K562 (cell line): ENCODE results near the gene PHF1. TPM values are rescaled to one million over a fixed set of nuclear protein-coding genes. Genes with fewer than 3 reads are reported as not detected.
A peak's percentile ranks its signal among the peaks of the same experiment; 100 is the strongest.

Experiments used
- ATAC-seq: fragments of 200-7000 bp; cut with Tn5 transposase; 3 replicates; pipeline ENCODE4 v1.9.1; 2020; ENCODE audit warnings: moderate library complexity
- BruUV-seq: library from RNA; stranded (reverse); fragments of 400-500 nt; replicated peaks from 2 replicates; lab custom pipeline; 2021; lab: Mats Ljungman, UMichigan
- CTCF ChIA-PET: fragments of 300-600 bp; formaldehyde crosslinking; extraction: SDS; loops from one replicate; lab custom pipeline; 2021; ENCODE audit warnings: low intra/inter-chr PET ratio; lab: Yijun Ruan, JAX
- POLR2A ChIA-PET: fragments of 300-600, 350-650 bp; sonication (Branson Sonifier 250); formaldehyde crosslinking; extraction: SDS; loops from one replicate; lab custom pipeline; 2021; ENCODE audit warnings: antibody characterized with exemption, inconsistent platforms; lab: Yijun Ruan, JAX
- DNase-seq, 4 experiments: peaks; one replicate each; pipeline versions ENCODE4 v3.0.0 to v3.0.0-alpha.2; 2011 to 2018; ENCODE audit warnings: low spot score in 3 of 4, mixed read lengths in 3 of 4; ENCODE audit errors: extremely low read depth in 1 of 4
- FAIRE-seq: peaks from 2 replicates; lab custom pipeline; 2011; peaks lifted over from hg19 to GRCh38; lab: Jason Lieb, UNC
- H2AFZ ChIP-seq: 2 replicates; pipeline ENCODE4 v1.6.0; 2011; ENCODE audit warnings: low read depth, low read length, control low read depth, inconsistent platforms
- H3K27ac ChIP-seq: fragments of 200-600 bp; 3 replicates; pipeline ENCODE4 v1.8.0; 2011; ENCODE audit warnings: low read depth, mild to moderate bottlenecking, control low read depth, inconsistent platforms, low read length, moderate library complexity, mixed read lengths; ENCODE audit errors: extremely low read depth
- H3K27me3 ChIP-seq, 2 experiments: fragments of 300-600 bp in 1 of 2; 2 replicates in 1 of 2; 3 replicates in 1 of 2; pipeline versions ENCODE4 v1.6.0 to v1.8.0; 2011; ENCODE audit warnings: inconsistent platforms in 2 of 2, low read length in 2 of 2, mild to moderate bottlenecking in 1 of 2, mixed read lengths in 1 of 2, moderate library complexity in 1 of 2; ENCODE audit not compliant: control insufficient read depth in 2 of 2, insufficient read depth in 2 of 2
- H3K36me3 ChIP-seq: fragments of 300-600 bp; 3 replicates; pipeline ENCODE4 v1.8.0; 2011; ENCODE audit warnings: mild to moderate bottlenecking, low read length, inconsistent platforms; ENCODE audit not compliant: control insufficient read depth, insufficient read depth
- H3K4me1 ChIP-seq, 2 experiments: fragments of 200-600 bp in 1 of 2; replicated peaks in 1 of 2; 2 replicates in 1 of 2; 3 replicates in 1 of 2; pipeline versions ENCODE4 v1.5.1 to v1.8.0; 2011; ENCODE audit warnings: inconsistent platforms in 2 of 2, low read length in 2 of 2, mild to moderate bottlenecking in 1 of 2, mixed read lengths in 1 of 2, moderate library complexity in 1 of 2; ENCODE audit not compliant: control insufficient read depth in 2 of 2, insufficient read depth in 2 of 2
- H3K4me2 ChIP-seq: 2 replicates; pipeline ENCODE4 v1.6.1; 2011; ENCODE audit warnings: low read length, control low read depth, inconsistent platforms, mixed read lengths; ENCODE audit not compliant: insufficient read depth
- H3K4me3 ChIP-seq: fragments of 200-600 bp; sonication (generic), shearing (Covaris generic); 2 replicates; pipeline ENCODE4 v1.5.1; 2016; ENCODE audit warnings: control low read depth, inconsistent platforms
- H3K79me2 ChIP-seq: fragments of 200-600 bp; 3 replicates; pipeline ENCODE4 v1.8.0; 2011; ENCODE audit warnings: low read length, inconsistent platforms; ENCODE audit not compliant: control insufficient read depth, insufficient read depth
- H3K9ac ChIP-seq, 2 experiments: 2 replicates each; pipeline versions ENCODE4 v1.6.0 to v1.6.1; 2011; ENCODE audit warnings: low read depth in 2 of 2, low read length in 2 of 2, control low read depth in 1 of 2, inconsistent platforms in 1 of 2, mild to moderate bottlenecking in 1 of 2, mixed read lengths in 1 of 2; ENCODE audit not compliant: insufficient read depth in 1 of 2
- H3K9me1 ChIP-seq: one replicate; pipeline ENCODE4 v1.6.0; 2011; ENCODE audit warnings: inconsistent platforms, mild to moderate bottlenecking, low read length, moderate library complexity; ENCODE audit not compliant: control insufficient read depth, insufficient read depth
- H3K9me3 ChIP-seq: replicated peaks from 2 replicates; pipeline ENCODE4 v1.5.1; 2011; ENCODE audit warnings: low read depth, low read length, inconsistent platforms; ENCODE audit not compliant: control insufficient read depth, insufficient read depth
- H4K20me1 ChIP-seq: replicated peaks from 2 replicates; pipeline ENCODE4 v1.6.1; 2011; ENCODE audit warnings: low read length, inconsistent platforms, mixed read lengths; ENCODE audit not compliant: control insufficient read depth, insufficient read depth
- ADNP ChIP-seq: fragments of 200-800 bp; sonication (Bioruptor generic); IDR thresholded peaks from 2 replicates; pipeline ENCODE4 v1.6.1; 2016; ENCODE audit warnings: missing genetic modification characterization, missing compliant biosample characterization
- ASH1L ChIP-seq: fragments of 450-650 bp; IDR thresholded peaks from 2 replicates; pipeline ENCODE4 v1.6.1; 2018; ENCODE audit warnings: borderline replicate concordance, mild to moderate bottlenecking, low read depth; ENCODE audit not compliant: partially characterized antibody
- ATF1 ChIP-seq, 2 experiments: fragments of 450-650 bp in 1 of 2; IDR thresholded peaks; 2 replicates each; pipeline ENCODE4 v1.6.1; 2016; ENCODE audit warnings: missing compliant biosample characterization in 1 of 2, missing genetic modification characterization in 1 of 2
- BDP1 ChIP-seq: IDR thresholded peaks from 3 replicates; pipeline ENCODE4 v1.6.1; 2011; ENCODE audit not compliant: insufficient read length, insufficient read depth
- CCAR2 ChIP-seq: fragments of 200-400 bp; formaldehyde crosslinking; IDR thresholded peaks from 2 replicates; pipeline ENCODE4 v1.6.1; 2017; ENCODE audit warnings: mild to moderate bottlenecking, low read depth, low read length
- FOXM1 ChIP-seq, 2 experiments: fragments of 450-650 bp in 1 of 2; sonication (generic) in 1 of 2; formaldehyde crosslinking in 1 of 2; IDR thresholded peaks; 2 replicates each; pipeline versions ENCODE4 v1.6.1 to v1.9.0; 2017 to 2022; ENCODE audit warnings: low read depth in 2 of 2, mild to moderate bottlenecking in 2 of 2, missing genetic modification reagents in 1 of 2, moderate library complexity in 1 of 2
- IRF2 ChIP-seq: sonication (generic); formaldehyde crosslinking; IDR thresholded peaks from 2 replicates; pipeline ENCODE4 v1.8.1; 2022; ENCODE audit warnings: mild to moderate bottlenecking, missing genetic modification reagents
- KAT2B ChIP-seq: IDR thresholded peaks from one replicate; pipeline ENCODE4 v1.6.1; 2012; ENCODE audit warnings: low read depth, mild to moderate bottlenecking, control low read depth, inconsistent platforms, low read length, moderate library complexity
- MXI1 ChIP-seq: IDR thresholded peaks from 2 replicates; pipeline ENCODE4 v1.6.1; 2011; ENCODE audit warnings: low read depth, mild to moderate bottlenecking, improper control_type of control experiment, low read length
- PTTG1 ChIP-seq: fragments of 450-650 bp; IDR thresholded peaks from 2 replicates; pipeline ENCODE4 v1.6.1; 2016; ENCODE audit warnings: low read depth, mild to moderate bottlenecking, missing genetic modification characterization, missing compliant biosample characterization
- SP1 ChIP-seq: sonication (generic); formaldehyde crosslinking; IDR thresholded peaks from 2 replicates; pipeline ENCODE4 v1.8.1; 2022; ENCODE audit warnings: mild to moderate bottlenecking, missing genetic modification reagents
- TARDBP ChIP-seq: fragments of 450-650 bp; IDR thresholded peaks from 2 replicates; pipeline ENCODE4 v1.6.1; 2016
- USF1 ChIP-seq: sonication (generic); formaldehyde crosslinking; IDR thresholded peaks from 2 replicates; pipeline ENCODE4 v1.9.0; 2022; ENCODE audit warnings: mild to moderate bottlenecking, missing genetic modification reagents
- ZFPM2 ChIP-seq: fragments of 250-450 bp; sonication (Bioruptor Pico); IDR thresholded peaks from 2 replicates; pipeline ENCODE4 v1.5.1; 2022; ENCODE audit warnings: mild to moderate bottlenecking
- ZNF121 ChIP-seq: sonication (generic); formaldehyde crosslinking; conservative IDR thresholded peaks from 2 replicates; pipeline ENCODE4 v1.8.0; 2022; ENCODE audit warnings: missing genetic modification reagents
- ZNF263 ChIP-seq: sonication (generic); formaldehyde crosslinking; IDR thresholded peaks from 2 replicates; pipeline ENCODE4 v1.8.0; 2022; ENCODE audit warnings: mild to moderate bottlenecking, missing genetic modification reagents, borderline replicate concordance
- ZNF449 ChIP-seq: fragments of 250-450 bp; sonication (Bioruptor Pico); IDR thresholded peaks from 2 replicates; pipeline ENCODE4 v1.8.0; 2022; ENCODE audit warnings: moderate library complexity, mild to moderate bottlenecking, inconsistent platforms
- ZNF589 ChIP-seq: fragments of 200-800 bp; sonication (Bioruptor generic); IDR thresholded peaks from 2 replicates; pipeline ENCODE4 v1.6.1; 2016; ENCODE audit warnings: low read depth, missing genetic modification characterization, missing compliant biosample characterization
- WGBS: fragments of 100-300 bp; shearing (Covaris generic); methylation state at CpG from one replicate; pipeline ENCODE4 v1.1.6; 2016; ENCODE audit warnings: low coverage, mixed read lengths; ENCODE audit not compliant: insufficient coverage; ENCODE audit errors: missing lambda C conversion rate; 5-methylcytosine and 5-hydroxymethylcytosine counted together
- in situ Hi-C: fragments of 300-500 bp; cut with MboI; formaldehyde crosslinking; loops from 4 replicates; pipeline ENCODE4 v1.15.0; 2018; ENCODE audit warnings: inconsistent platforms, mixed read lengths
- intact Hi-C: fragments of 100-400 bp; cut with micrococcal nuclease; formaldehyde crosslinking; loops from 2 replicates; pipeline ENCODE4 v1.14.2; 2022
- polyA plus RNA-seq, 8 experiments: library from polyadenylated mRNA; depleted of rRNA in 4 of 8; stranded (reverse) in 5 of 8; unstranded in 3 of 8; fragments of >200 nt; fragmentation: Nextera tagmentation in 2 of 8; fragmentation: Illumina TruSeq in 1 of 8; extraction: Ambion mirVana in 2 of 8; extraction: Trizol in 1 of 8; gene quantifications; 2 replicates each; pipeline versions ENCODE4 v1.2.1 to v1.2.3, GENCODE V29; 2011 to 2014; ENCODE audit warnings: inconsistent platforms in 1 of 8, missing spikeins in 1 of 8
- total RNA-seq, 7 experiments: library from RNA; depleted of rRNA in 6 of 7; stranded (reverse); fragments of >200 nt in 6 of 7; fragmentation: Illumina TruSeq in 2 of 7; extraction: Trizol in 2 of 7; gene quantifications; 2 replicates each; pipeline versions ENCODE4 v1.2.1 to v1.2.3, GENCODE V29; 2011 to 2021; ENCODE audit warnings: low replicate concordance in 1 of 7

PHF1 gene
- total and polyA plus RNA-seq, 9 of the 15 experiments (the other 6 are each of a cell fraction or from before 2014, with no cell fraction given) = 3.7 to 64.2 (median 33.7) TPM

GRCh38 chr6:33430991-33431879, 20.4 kb downstream of the PHF1 start:
- Histone ChIP-seq H3K9me1 (no peaks in the 10 kb centered on the region), H3K9ac (no peak overlapping the region; a peak in 1 of 4 replicates), H3K4me1 (peaks cover 44 to 53% of the 10 kb centered on the region in 2 experiments), H3K79me2 (peaks cover 39% of the 10 kb centered on the region), H2AFZ (no peak overlapping the region), H3K9me3 (no peaks in the 10 kb centered on the region), H3K27ac (no peak overlapping the region), H3K36me3 (peaks cover 12% of the 10 kb centered on the region; the same call in 2 of the 3 replicates), H3K4me3 (no peak overlapping the region), H3K4me2 (0 out of 2 replicates have a peak overlapping the region, but pooled peaks have one; percentile 23), H4K20me1 (no peaks in the 10 kb centered on the region; the same call in 1 of the 2 replicates), H3K27me3 (no peaks in the 10 kb centered on the region)
- ChIA-PET POLR2A (interaction anchor here (0.5 to 2.7 kb wide), 9 partner anchors 9 to 177 kb away, joined by 3 to 14 read pairs (median 3); no protein-coding TSS in a partner anchor), CTCF (no interaction called here)
- DNase-seq (peak; percentile 89 to 94 (median 91)), ATAC-seq (peak; percentile 84), FAIRE-seq (peak; percentile 86)
- intact Hi-C loops = no loop called here
- WGBS = 23% methylated on average over 10 of the region's 12 CpGs
- BruUV-seq = no TSS peak
- in situ Hi-C loops = no loop called here
- TF ChIP-seq USF1 = peak; percentile 21; the same call in 1 of the 2 replicates
- TF ChIP-seq KAT2B = no peak
- no peak for TF ChIP-seq FOXM1 (IDR thresholded peaks at IDR 0.05; ENCODE audit: low read depth)
- TF ChIP-seq FOXM1 (CRISPR knock-in tag; IDR thresholded peaks at IDR 0.05; ENCODE audit: low read depth) = no peak
- peak; percentile 68; the same call in 1 of the 2 replicates for TF ChIP-seq MXI1
- no peak for TF ChIP-seq BDP1
- no peak for TF ChIP-seq ZNF121 (CRISPR knock-in tag)
- TF ChIP-seq ZNF263 = no peak
- no peak for TF ChIP-seq CCAR2
- no peak for TF ChIP-seq ATF1 (CRISPR knock-in tag; IDR thresholded peaks at IDR 0.05)
- peak; percentile 30; the same call in 1 of the 2 replicates for TF ChIP-seq ATF1 (tag; IDR thresholded peaks at IDR 0.05)
- TF ChIP-seq SP1 (CRISPR knock-in tag) = no peak
- no peak for TF ChIP-seq ZNF589 (CRISPR knock-in tag)
- TF ChIP-seq PTTG1 (tag) = no peak
- no peak for TF ChIP-seq ZFPM2 (CRISPR knock-in tag)
- TF ChIP-seq ASH1L = no peak
- no peak for TF ChIP-seq TARDBP
- no peak for TF ChIP-seq ADNP (tag)
- TF ChIP-seq ZNF449 = no peak
- no peak for TF ChIP-seq IRF2
